Femur (tissue), 1 donor: ENCODE measurements around the gene EXOC4.
"Not testable (repeated sequence)": the region's sequence is repeated elsewhere in the genome, so short reads cannot be mapped to it uniquely, and the experiment has no call there.

Experiments used
- DNase-seq: peaks from one replicate; pipeline ENCODE4 v3.0.0-alpha.2; 2017

Gene EXOC4

GRCh38 chr7:133319842-133320241, 67.0 kb downstream of the EXOC4 start:
- DNase-seq: no peak

DNA sequence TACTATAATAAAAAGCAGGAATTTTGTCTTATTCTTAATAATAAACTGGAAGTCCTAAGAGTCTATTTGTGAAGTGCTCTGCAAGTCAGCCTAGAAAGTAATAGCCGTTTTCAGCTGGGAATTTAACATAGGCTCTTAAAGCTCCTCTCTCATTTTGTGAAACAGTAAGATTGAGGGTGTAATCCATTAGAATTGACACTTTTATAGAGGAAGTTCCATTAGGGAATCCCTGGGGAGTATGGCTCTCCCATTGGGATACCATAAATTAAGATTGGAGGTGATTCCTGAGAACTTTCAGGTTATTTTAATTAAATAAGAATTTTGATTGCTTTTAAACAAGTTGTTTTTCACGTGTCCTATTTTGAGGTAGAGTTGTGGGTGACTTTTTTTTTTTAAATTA, 68.0 kb downstream of the EXOC4 start:
- DNase-seq: no peak

DNA sequence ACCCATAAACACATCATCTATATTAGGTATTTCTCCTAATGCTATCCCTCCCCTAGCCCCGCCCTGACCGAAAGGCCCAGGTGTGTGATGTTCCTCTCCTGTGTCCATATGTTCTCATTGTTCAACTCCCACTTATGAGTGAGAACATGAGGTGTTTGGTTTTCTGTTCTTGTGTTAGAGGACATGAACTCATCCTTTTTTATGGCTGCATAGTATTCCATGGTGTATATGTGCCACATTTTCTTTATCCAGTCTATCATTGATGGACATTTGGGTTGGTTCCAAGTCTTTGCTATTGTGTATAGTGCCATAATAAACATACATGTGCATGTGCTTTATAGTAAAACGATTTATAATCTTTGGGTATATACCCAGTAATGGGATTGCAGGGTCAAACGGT, 68.5 kb downstream of the EXOC4 start:
- not testable (repeated sequence) for DNase-seq

DNA sequence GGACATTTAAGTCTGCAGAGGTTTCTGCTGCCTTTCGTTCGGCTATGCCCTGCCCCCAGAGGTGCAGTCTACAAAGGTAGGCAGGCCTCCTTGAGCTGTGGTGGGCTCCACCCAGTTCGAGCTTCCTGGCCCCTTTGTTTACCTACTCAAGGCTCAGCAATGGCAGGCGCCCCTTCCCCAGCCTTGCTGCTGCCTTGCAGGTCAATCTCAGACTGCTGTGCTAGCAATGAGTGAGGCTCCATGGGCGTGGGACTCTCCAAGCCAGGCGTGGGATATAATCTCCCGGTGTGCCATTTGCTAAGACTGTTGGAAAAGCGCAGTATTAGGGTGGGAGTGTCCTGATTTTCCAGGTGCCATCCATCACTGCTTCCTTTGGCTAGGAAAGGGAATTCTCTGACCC, 73.9 kb downstream of the EXOC4 start:
- not testable (repeated sequence) for DNase-seq

- not testable (repeated sequence) for DNase-seq
Measured at GRCh38 chr7:133328021-133328420, 75.1 kb downstream of the EXOC4 start.

DNA sequence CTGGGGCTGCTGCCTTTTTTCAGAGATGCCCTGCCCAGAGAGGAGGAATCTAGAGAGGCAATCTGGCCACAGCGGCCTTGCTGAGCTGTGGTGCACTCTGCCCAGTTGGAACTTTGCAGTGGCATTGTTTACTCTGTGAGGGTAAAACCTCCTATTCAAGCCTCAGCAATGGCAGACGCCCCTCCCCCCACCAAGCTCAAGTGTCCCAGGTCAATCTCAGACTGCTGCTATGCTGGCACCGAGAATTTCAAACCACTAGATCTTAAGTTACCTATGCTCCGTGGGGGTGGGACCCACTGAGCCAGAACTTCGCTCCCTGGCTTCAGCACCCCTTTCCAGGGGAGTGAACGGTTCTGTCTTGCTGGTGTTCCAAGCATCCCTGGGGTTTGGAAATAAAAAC, 77.2 kb downstream of the EXOC4 start:
- no peak for DNase-seq

- no peak for DNase-seq
Measured at GRCh38 chr7:133331861-133332260, 79.0 kb downstream of the EXOC4 start.

DNA sequence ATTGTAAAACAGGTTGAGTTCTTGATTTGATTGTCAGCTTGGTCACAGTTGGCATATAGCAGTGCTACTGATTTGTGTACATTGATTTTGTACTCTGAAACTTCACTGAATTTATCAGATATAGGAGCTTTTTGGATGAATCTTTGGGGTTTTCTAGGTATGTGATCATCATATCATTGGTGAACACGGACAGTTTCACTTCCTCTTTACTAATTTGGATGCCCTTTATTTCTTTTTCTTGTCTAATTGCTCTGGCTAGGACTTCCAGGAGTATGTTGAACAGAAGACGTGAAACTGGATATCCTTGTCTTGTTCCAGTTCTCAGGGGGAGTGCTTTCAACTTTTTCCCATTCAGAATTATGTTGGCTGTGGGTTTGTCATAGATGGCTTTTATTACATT, 86.9 kb downstream of the EXOC4 start:
- DNase-seq: no peak

- DNase-seq: no peak
Measured at GRCh38 chr7:133344275-133344674, 91.4 kb downstream of the EXOC4 start.

DNA sequence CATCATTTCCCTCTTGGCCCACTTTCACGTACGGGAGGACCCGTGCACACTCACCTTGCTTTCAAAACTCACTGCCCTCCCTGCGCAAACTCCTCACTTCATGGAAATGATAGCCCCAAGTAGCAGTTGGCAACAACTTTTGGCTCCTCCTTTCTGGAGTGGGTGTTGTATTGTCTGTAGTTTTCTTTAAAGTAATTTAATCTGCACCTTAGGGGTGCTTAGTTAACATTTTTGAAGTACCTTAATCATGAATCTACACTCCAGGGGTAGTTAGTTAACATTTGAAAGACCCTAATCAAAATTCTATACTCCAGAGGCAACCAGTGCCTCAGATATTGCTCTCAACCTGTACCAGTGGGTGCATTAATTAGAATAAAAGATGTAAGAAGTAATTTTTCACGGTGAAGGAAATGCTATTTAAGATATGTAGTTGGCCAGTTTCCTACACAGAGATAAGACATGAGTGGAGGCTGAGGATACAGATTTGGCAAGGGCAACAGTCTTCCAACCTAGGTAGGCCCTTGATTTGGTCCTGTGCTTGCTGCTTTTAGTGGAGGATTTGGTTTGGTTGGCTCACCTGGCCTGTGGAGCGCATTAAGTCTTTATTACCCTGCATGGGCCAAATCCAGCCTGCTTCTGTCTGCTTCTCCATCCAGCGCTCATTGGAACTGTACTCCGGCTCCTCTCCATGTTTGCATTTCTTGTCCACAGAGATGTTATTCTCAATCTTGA, 93.0 kb downstream of the EXOC4 start:
- DNase-seq: no peak

DNA sequence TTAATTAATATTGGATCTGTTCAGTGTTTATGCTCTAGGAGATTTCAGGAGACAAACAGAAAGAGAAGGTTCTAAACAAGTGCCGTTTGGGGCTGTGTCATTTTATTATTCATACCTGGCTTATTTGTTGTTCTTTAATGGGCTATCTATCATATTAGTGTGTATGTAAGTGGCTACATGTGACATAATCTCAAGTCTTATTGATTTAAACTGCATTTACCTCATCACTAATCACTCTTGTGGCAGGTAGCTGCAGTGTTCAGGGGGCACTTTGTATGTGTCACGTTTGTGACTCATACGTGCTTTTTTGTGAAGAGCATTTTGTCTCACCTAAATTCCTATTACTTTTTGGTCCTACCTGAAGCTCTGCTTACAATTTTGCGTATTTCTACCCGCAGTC, 95.4 kb downstream of the EXOC4 start:
- DNase-seq: no peak

DNA sequence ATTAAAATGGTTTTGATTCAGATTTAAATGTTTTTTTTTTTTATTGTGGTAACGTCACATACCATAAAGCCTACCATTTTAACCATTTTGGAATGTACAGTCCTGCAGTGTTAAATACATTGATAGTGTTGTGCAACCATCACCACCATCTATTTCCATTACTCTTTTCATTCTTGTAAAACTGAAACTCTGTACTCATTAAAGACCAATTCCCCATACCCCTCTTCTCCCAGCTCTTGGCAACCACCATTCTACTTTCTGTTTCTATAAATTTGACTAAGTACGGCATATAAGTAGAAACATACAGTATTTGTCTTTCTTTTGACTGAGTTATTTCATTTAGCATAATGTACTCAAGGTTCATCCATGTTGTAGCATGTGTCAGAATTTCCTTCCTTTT, 96.2 kb downstream of the EXOC4 start:
- DNase-seq: no peak

DNA sequence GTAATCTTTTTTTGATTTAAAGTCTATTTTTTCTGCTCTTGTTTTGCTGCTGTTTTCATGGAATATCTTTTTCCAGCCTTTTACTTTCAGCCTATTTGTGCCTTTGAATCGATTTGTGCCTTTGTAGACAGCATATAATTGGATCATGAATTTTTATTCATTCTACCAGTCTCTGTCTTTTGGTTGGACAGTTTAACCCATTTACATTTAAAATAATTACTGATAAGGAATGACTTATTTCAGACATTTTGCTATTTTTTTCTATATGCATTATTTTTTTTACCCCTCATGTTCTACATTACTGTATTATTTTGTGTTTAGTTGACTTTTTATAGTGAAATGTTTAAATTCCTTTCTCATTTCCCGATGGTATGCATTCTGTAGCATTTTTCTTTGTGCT, 99.6 kb downstream of the EXOC4 start:
- no peak for DNase-seq

- DNase-seq: no peak
Measured at GRCh38 chr7:133353775-133354174, 100.9 kb downstream of the EXOC4 start.

GRCh38 chr7:133354546-133355324, 101.9 kb downstream of the EXOC4 start:
- no peak for DNase-seq

- DNase-seq: no peak
Measured at GRCh38 chr7:133355325-133355708, 102.4 kb downstream of the EXOC4 start.

DNA sequence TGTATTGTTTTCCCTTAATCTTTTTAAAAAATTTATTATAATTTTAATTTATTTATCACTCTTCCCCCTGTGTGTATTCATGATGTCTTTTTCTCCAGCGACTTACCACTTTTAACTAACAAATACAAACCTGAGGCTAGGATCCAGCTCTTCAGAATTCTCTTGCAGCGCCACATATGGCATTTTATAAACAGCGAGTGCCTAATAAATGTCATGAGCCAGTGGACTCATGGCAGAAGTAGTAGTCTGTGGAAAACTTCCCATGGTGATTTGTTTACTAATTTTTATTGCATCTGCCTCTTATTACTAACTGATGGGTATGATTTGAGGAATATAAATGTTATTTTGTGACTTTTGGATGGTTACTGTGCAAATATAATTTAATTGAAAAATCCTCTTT, 102.9 kb downstream of the EXOC4 start:
- no peak for DNase-seq

DNA sequence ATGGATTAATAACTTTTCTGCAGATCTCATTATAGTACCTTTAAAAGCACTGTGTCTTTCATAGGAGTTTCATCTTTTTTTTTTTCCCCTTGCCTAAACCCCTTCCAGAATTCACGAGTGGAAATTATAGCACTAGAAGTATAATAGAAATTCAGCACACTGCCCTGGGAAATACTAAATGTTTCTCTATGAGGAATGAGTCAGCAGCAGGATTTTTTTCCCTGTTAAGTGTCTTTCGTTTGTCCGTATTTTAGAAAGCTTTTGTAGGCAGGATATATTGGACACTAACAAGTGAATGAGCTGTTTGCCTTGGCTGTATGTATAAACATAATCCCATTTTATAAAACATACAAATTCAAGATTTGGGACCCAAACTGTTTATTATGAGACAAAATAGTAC, 105.8 kb downstream of the EXOC4 start:
- no peak for DNase-seq

GRCh38 chr7:133359449-133359848, 106.6 kb downstream of the EXOC4 start:
- DNase-seq: no peak

DNA sequence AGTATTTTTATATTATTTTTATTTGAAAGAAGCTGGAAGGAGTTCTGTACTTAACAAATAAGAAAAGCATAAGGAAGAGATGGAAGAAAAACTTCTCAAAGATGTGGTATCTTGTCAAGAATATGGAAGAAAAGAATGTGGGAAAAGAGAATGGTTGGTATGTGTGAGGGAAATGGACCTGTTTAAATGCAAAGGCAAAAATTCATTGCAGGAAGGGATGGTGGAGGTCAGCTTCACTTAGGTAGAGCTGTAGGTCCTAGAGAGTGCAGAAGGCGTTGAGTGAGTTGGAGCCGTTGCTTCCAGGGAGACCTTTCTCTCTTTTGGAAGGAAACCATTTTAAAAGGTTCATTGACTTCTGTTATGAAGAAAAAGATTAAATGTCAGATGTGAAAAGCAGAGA, 107.3 kb downstream of the EXOC4 start:
- DNase-seq: no peak

DNA sequence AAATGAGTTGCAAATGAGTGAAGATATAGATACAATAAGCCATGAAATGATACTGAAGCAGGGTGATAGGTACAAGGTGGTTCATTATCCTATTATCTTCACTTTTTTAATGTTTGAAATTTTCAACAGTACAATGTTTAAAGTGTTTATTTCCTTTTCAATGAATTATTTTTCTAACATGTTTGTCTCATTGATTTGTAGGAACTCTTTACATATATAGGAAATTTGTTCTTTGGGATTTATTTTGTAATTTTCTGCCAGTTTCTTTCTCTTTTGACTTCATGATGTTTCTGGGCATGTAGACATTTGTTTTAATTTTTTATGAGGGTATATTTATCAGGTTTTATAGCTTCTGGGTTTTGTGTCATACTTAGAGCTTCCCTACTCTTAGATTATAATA, 108.9 kb downstream of the EXOC4 start:
- DNase-seq: no peak

DNA sequence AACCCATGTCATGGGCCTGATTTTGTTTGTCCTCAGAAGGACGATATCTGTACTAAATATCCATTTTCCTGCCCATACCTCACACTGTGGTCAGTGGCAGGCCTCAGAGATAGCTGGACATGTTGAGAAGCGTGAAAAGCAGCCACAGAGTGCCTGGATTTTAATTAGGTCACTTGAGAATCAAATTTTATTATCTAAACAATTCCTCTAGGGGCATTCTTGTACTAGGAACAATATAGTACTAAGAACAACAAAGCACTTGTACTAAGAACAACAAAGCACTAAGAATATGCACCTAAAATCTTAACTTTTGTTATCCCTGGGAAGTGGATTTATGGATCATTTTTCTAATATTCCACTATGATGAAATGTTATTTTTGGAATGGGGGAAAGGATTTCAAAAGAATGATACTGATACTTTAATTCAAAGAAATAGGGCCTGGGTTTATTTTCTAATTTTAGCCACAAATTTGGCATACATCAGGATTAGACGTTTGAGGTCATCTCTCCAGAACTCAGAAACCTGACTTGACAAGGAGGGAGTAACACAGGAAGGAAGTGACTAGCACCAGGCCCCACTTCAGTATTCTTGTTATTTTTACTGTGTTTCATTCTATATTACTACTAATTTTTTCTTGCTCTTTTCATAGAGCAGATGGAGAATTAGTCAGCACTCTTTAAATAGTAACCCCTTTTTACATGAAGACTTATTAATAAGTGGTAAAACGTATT, 112.2 kb downstream of the EXOC4 start:
- no peak for DNase-seq

DNA sequence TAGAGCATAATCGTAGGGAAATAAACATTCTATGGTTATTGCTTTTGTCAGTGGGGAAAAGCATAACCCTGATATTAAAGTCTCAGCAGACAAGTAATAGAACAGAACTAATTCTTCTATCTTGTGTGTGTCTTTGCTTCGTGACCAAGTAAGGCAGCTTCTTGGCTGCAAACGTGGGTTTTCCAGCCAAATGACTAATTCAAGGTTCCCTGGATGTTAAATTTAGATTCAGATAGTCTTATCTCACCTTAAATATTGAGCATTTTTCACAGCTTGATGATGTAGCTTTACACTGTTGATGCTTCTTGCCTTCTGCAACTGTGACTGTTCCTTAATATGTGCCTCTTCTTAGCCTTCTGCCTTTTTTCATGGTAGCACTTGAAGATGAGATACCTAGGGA, 113.0 kb downstream of the EXOC4 start:
- no peak for DNase-seq

GRCh38 chr7:133367561-133367960, 114.7 kb downstream of the EXOC4 start:
- DNase-seq: no peak
